ENCODE results near the gene SAYSD1.

The SAYSD1 gene

DNA sequence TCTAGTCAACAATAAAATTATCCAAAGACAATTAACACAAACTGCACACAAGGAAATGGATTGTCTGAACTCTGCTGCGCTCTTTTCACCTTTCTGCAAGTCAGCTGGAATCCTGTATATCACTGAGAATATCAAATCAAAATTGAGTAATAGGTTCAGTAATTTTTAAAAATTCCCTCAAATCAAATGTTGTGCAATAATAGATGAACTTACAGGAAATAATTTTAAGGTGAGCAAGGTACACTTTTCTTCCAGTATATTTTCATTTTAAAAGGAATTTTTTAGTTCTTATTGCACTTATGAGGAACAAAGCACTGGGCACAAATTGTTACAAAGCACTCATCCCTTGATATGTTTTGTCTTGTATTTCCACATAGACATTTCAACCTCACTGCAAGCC lies 1.2 kb downstream of the SAYSD1 start:
- peak overlapping the region; percentile 84 for H3K9ac ChIP-seq (ENCODE audit: low read depth, low read length, poor library complexity, severe bottlenecking)
- no peaks in the 10 kb centered on the region for H3F3A ChIP-seq (ENCODE audit: low read depth)
- no peaks in the 10 kb centered on the region for H3K9me2 ChIP-seq (replicated peaks; ENCODE audit: low read depth, low read length)
- H3K36me3 ChIP-seq (ENCODE audit: insufficient read depth, low read length) = no peaks in the 10 kb centered on the region
- H2AFZ ChIP-seq (ENCODE audit: low read length) = peak overlapping the region; percentile 93; the same call in 1 of the 2 replicates
- no peak for TF ChIP-seq EZH2phosphoT487 (IDR thresholded peaks at IDR 0.05; ENCODE audit: borderline replicate concordance)
- TF ChIP-seq, protein P1, sequence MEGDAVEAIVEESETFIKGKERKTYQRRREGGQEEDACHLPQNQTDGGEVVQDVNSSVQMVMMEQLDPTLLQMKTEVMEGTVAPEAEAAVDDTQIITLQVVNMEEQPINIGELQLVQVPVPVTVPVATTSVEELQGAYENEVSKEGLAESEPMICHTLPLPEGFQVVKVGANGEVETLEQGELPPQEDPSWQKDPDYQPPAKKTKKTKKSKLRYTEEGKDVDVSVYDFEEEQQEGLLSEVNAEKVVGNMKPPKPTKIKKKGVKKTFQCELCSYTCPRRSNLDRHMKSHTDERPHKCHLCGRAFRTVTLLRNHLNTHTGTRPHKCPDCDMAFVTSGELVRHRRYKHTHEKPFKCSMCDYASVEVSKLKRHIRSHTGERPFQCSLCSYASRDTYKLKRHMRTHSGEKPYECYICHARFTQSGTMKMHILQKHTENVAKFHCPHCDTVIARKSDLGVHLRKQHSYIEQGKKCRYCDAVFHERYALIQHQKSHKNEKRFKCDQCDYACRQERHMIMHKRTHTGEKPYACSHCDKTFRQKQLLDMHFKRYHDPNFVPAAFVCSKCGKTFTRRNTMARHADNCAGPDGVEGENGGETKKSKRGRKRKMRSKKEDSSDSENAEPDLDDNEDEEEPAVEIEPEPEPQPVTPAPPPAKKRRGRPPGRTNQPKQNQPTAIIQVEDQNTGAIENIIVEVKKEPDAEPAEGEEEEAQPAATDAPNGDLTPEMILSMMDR (conservative IDR thresholded peaks at IDR 0.05; ENCODE audit: low read length) = no peak
- peaks cover 21% of the 10 kb centered on the region for H3K79me2 ChIP-seq (ENCODE audit: insufficient read depth, low read length)
- no peaks in the 10 kb centered on the region for H3K27me3 ChIP-seq (ENCODE audit: insufficient read depth, low read length, poor library complexity, severe bottlenecking)
- no peaks in the 10 kb centered on the region for H3K9me3 ChIP-seq (ENCODE audit: insufficient read depth, low read depth, low read length)
- no peaks in the 10 kb centered on the region for H4K20me1 ChIP-seq (ENCODE audit: insufficient read depth, low read length, poor library complexity, severe bottlenecking)
- H3K4me3 ChIP-seq (ENCODE audit: low read length, poor library complexity, severe bottlenecking) = peak overlapping the region; percentile 91
- peak overlapping the region; percentile 86 for H3K4me2 ChIP-seq (ENCODE audit: low read depth, low read length, poor library complexity, severe bottlenecking)
- H3K4me1 ChIP-seq (ENCODE audit: insufficient read depth, low read length, poor library complexity, severe bottlenecking) = peaks cover 48% of the 10 kb centered on the region

DNA sequence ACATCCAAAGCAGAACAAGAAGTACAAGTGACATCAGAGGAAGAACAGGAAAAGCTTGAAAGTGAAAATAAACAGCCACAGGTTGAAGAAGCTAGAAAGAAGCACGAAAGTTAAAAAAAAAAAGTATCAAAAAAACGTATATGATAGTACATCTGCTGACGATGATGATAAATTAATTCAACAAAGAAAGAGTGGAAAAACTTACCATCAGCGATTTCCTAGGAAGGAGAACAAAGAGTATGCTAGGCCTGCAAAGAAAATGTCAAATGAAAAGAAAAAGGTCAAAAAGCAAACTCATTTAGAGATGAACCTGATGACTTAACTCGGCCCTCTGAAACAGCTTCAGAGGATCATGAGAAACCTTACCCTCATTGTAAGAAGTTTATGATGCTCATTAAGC lies 3.7 kb downstream of the SAYSD1 start:
- Histone ChIP-seq H3F3A (ENCODE audit: low read depth) (no peaks in the 10 kb centered on the region), H3K27me3 (ENCODE audit: insufficient read depth, low read length, poor library complexity, severe bottlenecking) (no peaks in the 10 kb centered on the region), H3K9ac (ENCODE audit: low read depth, low read length, poor library complexity, severe bottlenecking) (no peak overlapping the region), H4K20me1 (ENCODE audit: insufficient read depth, low read length, poor library complexity, severe bottlenecking) (no peaks in the 10 kb centered on the region), H3K4me2 (ENCODE audit: low read depth, low read length, poor library complexity, severe bottlenecking) (peak overlapping the region; percentile 86), H2AFZ (ENCODE audit: low read length) (no peak overlapping the region), H3K9me2 (replicated peaks; ENCODE audit: low read depth, low read length) (no peaks in the 10 kb centered on the region), H3K79me2 (ENCODE audit: insufficient read depth, low read length) (peaks cover 21% of the 10 kb centered on the region), H3K4me1 (ENCODE audit: insufficient read depth, low read length, poor library complexity, severe bottlenecking) (peaks cover 48% of the 10 kb centered on the region), H3K36me3 (ENCODE audit: insufficient read depth, low read length) (no peaks in the 10 kb centered on the region), H3K9me3 (ENCODE audit: insufficient read depth, low read depth, low read length) (no peaks in the 10 kb centered on the region), H3K4me3 (ENCODE audit: low read length, poor library complexity, severe bottlenecking) (peak overlapping the region; percentile 8)
- no peak for TF ChIP-seq EZH2phosphoT487 (IDR thresholded peaks at IDR 0.05; ENCODE audit: borderline replicate concordance)
- TF ChIP-seq, protein P1 (conservative IDR thresholded peaks at IDR 0.05; ENCODE audit: low read length) = no peak

DNA sequence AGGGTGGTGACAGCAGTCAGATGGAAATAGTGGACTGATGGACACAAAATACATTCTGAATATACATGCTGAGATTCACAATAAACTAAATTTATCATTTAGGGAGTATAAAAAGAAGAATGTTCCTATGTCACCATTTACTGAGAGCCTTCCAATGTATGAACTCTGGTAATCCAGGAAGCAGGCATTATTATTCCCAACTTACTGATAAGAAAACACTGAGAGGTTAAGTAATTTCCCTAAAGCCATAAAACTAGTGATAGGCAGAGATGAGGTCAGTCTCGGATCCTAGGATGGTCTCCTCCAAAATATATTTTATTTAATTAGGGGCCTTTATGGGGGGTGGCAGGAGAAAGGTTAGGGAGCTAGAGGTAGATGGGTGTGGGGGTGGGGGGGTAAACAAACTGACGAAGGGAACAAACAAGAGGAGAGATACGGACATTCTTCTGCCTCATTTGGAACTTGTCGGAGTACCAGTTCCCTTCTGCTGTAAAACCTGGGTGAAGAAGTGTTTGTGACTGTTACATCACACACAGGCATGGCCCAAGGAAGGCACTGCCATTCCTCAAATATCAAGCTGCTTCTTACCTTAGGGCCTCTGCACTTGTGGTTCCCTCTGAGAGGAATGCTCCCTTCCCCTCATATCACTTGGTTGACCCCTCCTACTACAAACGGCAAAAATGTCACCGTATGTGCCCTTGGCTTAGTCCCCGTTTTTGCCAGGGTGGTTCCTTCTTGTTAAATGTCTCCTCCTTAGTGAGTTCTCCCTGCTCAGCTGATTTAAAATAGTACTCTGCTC lies 6.7 kb downstream of the SAYSD1 start:
- Histone ChIP-seq H3K4me2 (ENCODE audit: low read depth, low read length, poor library complexity, severe bottlenecking) (no peak overlapping the region), H3F3A (ENCODE audit: low read depth) (no peaks in the 10 kb centered on the region), H3K4me1 (ENCODE audit: insufficient read depth, low read length, poor library complexity, severe bottlenecking) (peaks cover 29% of the 10 kb centered on the region), H3K9ac (ENCODE audit: low read depth, low read length, poor library complexity, severe bottlenecking) (no peak overlapping the region), H4K20me1 (ENCODE audit: insufficient read depth, low read length, poor library complexity, severe bottlenecking) (no peaks in the 10 kb centered on the region), H3K9me2 (replicated peaks; ENCODE audit: low read depth, low read length) (no peaks in the 10 kb centered on the region), H3K36me3 (ENCODE audit: insufficient read depth, low read length) (no peaks in the 10 kb centered on the region), H3K79me2 (ENCODE audit: insufficient read depth, low read length) (peaks cover 8% of the 10 kb centered on the region), H2AFZ (ENCODE audit: low read length) (no peak overlapping the region), H3K4me3 (ENCODE audit: low read length, poor library complexity, severe bottlenecking) (no peak overlapping the region), H3K9me3 (ENCODE audit: insufficient read depth, low read depth, low read length) (no peaks in the 10 kb centered on the region), H3K27me3 (ENCODE audit: insufficient read depth, low read length, poor library complexity, severe bottlenecking) (no peaks in the 10 kb centered on the region)
- TF ChIP-seq, protein P1 (conservative IDR thresholded peaks at IDR 0.05; ENCODE audit: low read length) = no peak
- no peak for TF ChIP-seq EZH2phosphoT487 (IDR thresholded peaks at IDR 0.05; ENCODE audit: borderline replicate concordance)
